ENCODE measurements around the gene GDF7.

- no peak for TF ChIP-seq POLR2A (IDR thresholded peaks at IDR 0.05; ENCODE audit: low read depth, low read length)
- no peak for TF ChIP-seq POLR2AphosphoS5 (IDR thresholded peaks at IDR 0.05; ENCODE audit: low read depth, low read length)
Measured at GRCh38 chr2:20698916-20699613, 32.1 kb downstream of the GDF7 start.
